Mucosa of rectum (tissue), 2 donors: ENCODE data around the gene TVP23C.

Experiments
- H3K27ac ChIP-seq, 2 donors: one replicate each; pipeline ENCODE4 v1.7.0; 2013; ENCODE audit warnings: inconsistent platforms in 2 of 2, low read depth in 2 of 2, low read length in 2 of 2
- H3K27me3 ChIP-seq, 2 donors: one replicate each; pipeline ENCODE4 v1.7.0; 2013; ENCODE audit warnings: low read length in 2 of 2; ENCODE audit not compliant: control insufficient read depth in 2 of 2, insufficient read depth in 2 of 2
- H3K36me3 ChIP-seq, 2 donors: one replicate each; pipeline ENCODE4 v1.7.0; 2013; ENCODE audit warnings: low read length in 2 of 2; ENCODE audit not compliant: control insufficient read depth in 2 of 2, insufficient read depth in 2 of 2
- H3K4me1 ChIP-seq, 2 donors: one replicate each; pipeline ENCODE4 v1.7.0; 2013; ENCODE audit warnings: low read length in 2 of 2, mild to moderate bottlenecking in 1 of 2; ENCODE audit not compliant: control insufficient read depth in 2 of 2, insufficient read depth in 2 of 2
- H3K4me3 ChIP-seq, 2 donors: one replicate each; pipeline ENCODE4 v1.7.0; 2013; ENCODE audit warnings: low read length in 2 of 2
- H3K9ac ChIP-seq, 2 donors: one replicate each; pipeline ENCODE4 v1.7.0; 2013; ENCODE audit warnings: low read length in 2 of 2, low read depth in 1 of 2, mild to moderate bottlenecking in 1 of 2
- H3K9me3 ChIP-seq, 2 donors: one replicate each; pipeline ENCODE4 v1.7.0; 2013; ENCODE audit warnings: low read length in 2 of 2; ENCODE audit not compliant: control insufficient read depth in 2 of 2
- donor health status: healthy.
- donor health status: Normal muscosa, but diverticular disease.

Gene TVP23C

GRCh38 chr17:15482476-15482875, 80.8 kb downstream of the TVP23C start:
- Histone ChIP-seq H3K4me1 (peaks cover 0 to 4% of the 10 kb centered on the region in 2 donors), H3K9me3 (no peaks in the 10 kb centered on the region), H3K9ac (no peak overlapping the region), H3K4me3 (no peak overlapping the region), H3K36me3 (peaks cover 0 to 5% of the 10 kb centered on the region in 2 donors), H3K27me3 (no peaks in the 10 kb centered on the region), H3K27ac (no peak overlapping the region)

- Histone ChIP-seq H3K9ac (no peak overlapping the region), H3K9me3 (no peaks in the 10 kb centered on the region), H3K27me3 (no peaks in the 10 kb centered on the region), H3K4me1 (peaks cover 0 to 4% of the 10 kb centered on the region in 2 donors), H3K4me3 (no peak overlapping the region), H3K36me3 (peaks cover 0 to 5% of the 10 kb centered on the region in 2 donors), H3K27ac (no peak overlapping the region)
Observed at GRCh38 chr17:15481481-15481880, 81.8 kb downstream of the TVP23C start.

GRCh38 chr17:15480204-15480603, 83.1 kb downstream of the TVP23C start:
- H3K4me3 ChIP-seq, result no peak overlapping the region
- H3K9me3 ChIP-seq, result no peaks in the 10 kb centered on the region
- no peak overlapping the region for H3K27ac ChIP-seq
- H3K27me3 ChIP-seq, result no peaks in the 10 kb centered on the region
- peaks cover 0 to 5% of the 10 kb centered on the region in 2 donors for H3K36me3 ChIP-seq
- no peak overlapping the region for H3K9ac ChIP-seq
- peaks cover 0 to 4% of the 10 kb centered on the region in 2 donors for H3K4me1 ChIP-seq

GRCh38 chr17:15479703-15480102, 83.6 kb downstream of the TVP23C start:
- Histone ChIP-seq H3K27me3 (no peaks in the 10 kb centered on the region), H3K36me3 (peaks cover 0 to 5% of the 10 kb centered on the region in 2 donors), H3K27ac (no peak overlapping the region), H3K9ac (no peak overlapping the region), H3K9me3 (no peaks in the 10 kb centered on the region), H3K4me1 (peaks cover 0 to 4% of the 10 kb centered on the region in 2 donors), H3K4me3 (no peak overlapping the region)

GRCh38 chr17:15478845-15479244, 84.4 kb downstream of the TVP23C start:
- H3K4me3 ChIP-seq, result no peak overlapping the region
- no peaks in the 10 kb centered on the region for H3K9me3 ChIP-seq
- no peaks in the 10 kb centered on the region for H3K27me3 ChIP-seq
- peaks cover 0 to 5% of the 10 kb centered on the region in 2 donors for H3K36me3 ChIP-seq
- H3K4me1 ChIP-seq, result peaks cover under 1 to 4% of the 10 kb centered on the region in 2 donors
- no peak overlapping the region for H3K27ac ChIP-seq
- no peak overlapping the region for H3K9ac ChIP-seq

- no peak overlapping the region for H3K4me3 ChIP-seq
- H3K36me3 ChIP-seq, result no peaks in the 10 kb centered on the region
- no peaks in the 10 kb centered on the region for H3K9me3 ChIP-seq
- peaks cover 6 to 8% of the 10 kb centered on the region in 2 donors for H3K4me1 ChIP-seq
- no peaks in the 10 kb centered on the region for H3K27me3 ChIP-seq
- H3K9ac ChIP-seq, result no peak overlapping the region
- no peak overlapping the region for H3K27ac ChIP-seq
Observed at GRCh38 chr17:15475631-15476354, 87.5 kb downstream of the TVP23C start.

GRCh38 chr17:15472891-15473290, 90.4 kb downstream of the TVP23C start:
- H3K27ac ChIP-seq, result no peak overlapping the region
- H3K9me3 ChIP-seq, result no peaks in the 10 kb centered on the region
- no peak overlapping the region for H3K9ac ChIP-seq
- peaks cover 2 to 14% of the 10 kb centered on the region in 2 donors for H3K4me1 ChIP-seq
- H3K4me3 ChIP-seq, result no peak overlapping the region
- H3K36me3 ChIP-seq, result no peaks in the 10 kb centered on the region
- H3K27me3 ChIP-seq, result no peaks in the 10 kb centered on the region

GRCh38 chr17:15470536-15470935, 92.7 kb downstream of the TVP23C start:
- Histone ChIP-seq H3K27me3 (no peaks in the 10 kb centered on the region), H3K27ac (no peak overlapping the region), H3K4me3 (no peak overlapping the region), H3K9ac (no peak overlapping the region), H3K9me3 (no peaks in the 10 kb centered on the region), H3K4me1 (peaks cover 2 to 17% of the 10 kb centered on the region in 2 donors), H3K36me3 (no peaks in the 10 kb centered on the region)

GRCh38 chr17:15469260-15469659, 94.0 kb downstream of the TVP23C start:
- no peaks in the 10 kb centered on the region for H3K9me3 ChIP-seq
- no peak overlapping the region for H3K9ac ChIP-seq
- H3K36me3 ChIP-seq, result no peaks in the 10 kb centered on the region
- peaks cover 2 to 17% of the 10 kb centered on the region in 2 donors for H3K4me1 ChIP-seq
- no peak overlapping the region for H3K4me3 ChIP-seq
- no peaks in the 10 kb centered on the region for H3K27me3 ChIP-seq
- no peak overlapping the region for H3K27ac ChIP-seq

- Histone ChIP-seq H3K9me3 (no peaks in the 10 kb centered on the region), H3K9ac (no peak overlapping the region), H3K4me1 (peaks cover 0 to 13% of the 10 kb centered on the region in 2 donors), H3K4me3 (no peak overlapping the region), H3K36me3 (no peaks in the 10 kb centered on the region), H3K27me3 (no peaks in the 10 kb centered on the region), H3K27ac (no peak overlapping the region)
Observed at GRCh38 chr17:15468126-15468525, 95.2 kb downstream of the TVP23C start.
